AG04450 (cell line): ENCODE results near the gene ADGRD2. TPM values are rescaled to one million over a fixed set of nuclear protein-coding genes. Genes with fewer than 3 reads are reported as not detected.

Experiments
- CTCF ChIA-PET: fragments of 300-600, 350-600 bp; formaldehyde crosslinking; extraction: SDS; loops from one replicate; lab custom pipeline; 2022; ENCODE audit warnings: antibody characterized with exemption, inconsistent platforms; lab: Charles Lee
- POLR2A ChIA-PET: fragments of 350-600 bp; formaldehyde crosslinking; extraction: SDS; loops from one replicate; lab custom pipeline; 2021; ENCODE audit warnings: antibody characterized with exemption, inconsistent platforms; lab: Yijun Ruan, JAX
- DNase-seq: peaks from one replicate; pipeline ENCODE4 v3.0.0-alpha.2; 2011; ENCODE audit warnings: low read depth, low spot score
- H3K27ac ChIP-seq: one replicate; pipeline ENCODE4 v1.5.1; 2012; ENCODE audit warnings: low read depth, low read length, control low read depth
- H3K27me3 ChIP-seq: one replicate; pipeline ENCODE4 v1.6.0; 2012; ENCODE audit warnings: low read length; ENCODE audit not compliant: control insufficient read depth, insufficient read depth
- H3K4me3 ChIP-seq: 2 replicates; pipeline ENCODE4 v1.5.1; 2011; ENCODE audit warnings: mild to moderate bottlenecking, low read depth, low read length, control low read depth
- H3K9me3 ChIP-seq: 2 replicates; pipeline ENCODE4 v1.5.1; 2012; ENCODE audit warnings: low read length; ENCODE audit not compliant: control insufficient read depth, insufficient read depth
- polyA plus RNA-seq: library from polyadenylated mRNA; depleted of rRNA; stranded (reverse); fragments of >200 nt; gene quantifications from 2 replicates; pipeline ENCODE4 v1.2.3, GENCODE V29; 2011
- TF ChIP-seq, protein P1 (sequence below): IDR thresholded peaks from 2 replicates; pipeline ENCODE4 v1.5.1; 2011; ENCODE audit warnings: low read depth, low read length, control low read depth, inconsistent platforms

The ADGRD2 gene
- polyA plus RNA-seq, 1 experiment = not detected

- DNase-seq = no peak
- Histone ChIP-seq H3K4me3 (no peak overlapping the region), H3K27ac (no peak overlapping the region), H3K9me3 (no peaks in the 10 kb centered on the region; the same call in 1 of the 2 replicates), H3K27me3 (peaks cover 67% of the 10 kb centered on the region)
- TF ChIP-seq, protein P1, sequence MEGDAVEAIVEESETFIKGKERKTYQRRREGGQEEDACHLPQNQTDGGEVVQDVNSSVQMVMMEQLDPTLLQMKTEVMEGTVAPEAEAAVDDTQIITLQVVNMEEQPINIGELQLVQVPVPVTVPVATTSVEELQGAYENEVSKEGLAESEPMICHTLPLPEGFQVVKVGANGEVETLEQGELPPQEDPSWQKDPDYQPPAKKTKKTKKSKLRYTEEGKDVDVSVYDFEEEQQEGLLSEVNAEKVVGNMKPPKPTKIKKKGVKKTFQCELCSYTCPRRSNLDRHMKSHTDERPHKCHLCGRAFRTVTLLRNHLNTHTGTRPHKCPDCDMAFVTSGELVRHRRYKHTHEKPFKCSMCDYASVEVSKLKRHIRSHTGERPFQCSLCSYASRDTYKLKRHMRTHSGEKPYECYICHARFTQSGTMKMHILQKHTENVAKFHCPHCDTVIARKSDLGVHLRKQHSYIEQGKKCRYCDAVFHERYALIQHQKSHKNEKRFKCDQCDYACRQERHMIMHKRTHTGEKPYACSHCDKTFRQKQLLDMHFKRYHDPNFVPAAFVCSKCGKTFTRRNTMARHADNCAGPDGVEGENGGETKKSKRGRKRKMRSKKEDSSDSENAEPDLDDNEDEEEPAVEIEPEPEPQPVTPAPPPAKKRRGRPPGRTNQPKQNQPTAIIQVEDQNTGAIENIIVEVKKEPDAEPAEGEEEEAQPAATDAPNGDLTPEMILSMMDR = no peak
- ChIA-PET POLR2A (no interaction called here), CTCF (interaction anchor here (0.6 kb wide), 1 partner anchor 93 kb away, joined by 7 read pairs; no protein-coding TSS in a partner anchor)
These were observed 55.0 kb downstream of the ADGRD2 start for GRCh38 chr9:124505006-124505900.

- CTCF ChIA-PET = no interaction called here
- no peak for DNase-seq
- POLR2A ChIA-PET = no interaction called here
- TF ChIP-seq, protein P1 = no peak
- Histone ChIP-seq H3K4me3 (no peak overlapping the region), H3K9me3 (no peaks in the 10 kb centered on the region; the same call in 1 of the 2 replicates), H3K27ac (no peak overlapping the region), H3K27me3 (peaks cover 65% of the 10 kb centered on the region)
These were observed 55.7 kb downstream of the ADGRD2 start for GRCh38 chr9:124505901-124506346.

DNA sequence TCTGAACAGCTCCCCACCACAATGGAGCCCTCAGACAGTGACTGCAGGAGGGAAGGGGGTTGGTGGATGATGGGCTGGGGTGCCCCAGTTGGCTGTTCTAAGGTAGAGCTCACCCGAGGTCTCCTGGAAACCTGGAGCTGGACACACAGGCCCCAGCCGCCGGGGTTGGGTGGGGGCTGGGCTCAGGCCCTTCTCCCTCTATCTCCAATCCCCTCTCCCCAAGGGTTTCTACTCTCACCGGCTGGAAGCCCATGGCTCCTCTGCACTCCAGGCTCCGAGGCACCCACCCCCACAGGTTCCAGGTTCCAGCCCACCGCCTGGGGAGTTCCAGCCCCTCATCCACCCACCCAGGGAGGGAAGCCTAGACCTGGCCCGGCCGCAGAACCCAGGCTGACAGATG is 56.2 kb downstream of the ADGRD2 start:
- no peak for DNase-seq
- ChIA-PET CTCF (no interaction called here), POLR2A (no interaction called here)
- H3K4me3 ChIP-seq = no peak overlapping the region
- no peaks in the 10 kb centered on the region; the same call in 1 of the 2 replicates for H3K9me3 ChIP-seq
- TF ChIP-seq, protein P1 = no peak
- no peak overlapping the region for H3K27ac ChIP-seq
- peaks cover 62% of the 10 kb centered on the region for H3K27me3 ChIP-seq

- ChIA-PET POLR2A (no interaction called here), CTCF (no interaction called here)
- no peaks in the 10 kb centered on the region; the same call in 1 of the 2 replicates for H3K9me3 ChIP-seq
- H3K27ac ChIP-seq = no peak within 1 kb of the TSS
- DNase-seq = no peak
- H3K27me3 ChIP-seq = peaks cover 55% of the 10 kb centered on the region
- no peak within 1 kb of the TSS for H3K4me3 ChIP-seq
- TF ChIP-seq, protein P1 = no peak
These were observed 57.0 kb downstream of the ADGRD2 start, which contains the start of gene NR5A1 for GRCh38 chr9:124506931-124507879. Gene NR5A1, minus strand, starts transcription at chr9:124507399. Its CDS starts 4,004 bp downstream, at chr9:124503395.
